ENCODE results near the gene MYO18B.

GRCh38 chr22:25939384-25939783 lies 197.4 kb downstream of the MYO18B start:
- no peak for TF ChIP-seq CTCF (IDR thresholded peaks at IDR 0.05)
- no peak for TF ChIP-seq POLR2A (IDR thresholded peaks at IDR 0.05)

Data from right lobe of liver (tissue), 4 donors.